ENCODE data around the gene OSMR.

DNA sequence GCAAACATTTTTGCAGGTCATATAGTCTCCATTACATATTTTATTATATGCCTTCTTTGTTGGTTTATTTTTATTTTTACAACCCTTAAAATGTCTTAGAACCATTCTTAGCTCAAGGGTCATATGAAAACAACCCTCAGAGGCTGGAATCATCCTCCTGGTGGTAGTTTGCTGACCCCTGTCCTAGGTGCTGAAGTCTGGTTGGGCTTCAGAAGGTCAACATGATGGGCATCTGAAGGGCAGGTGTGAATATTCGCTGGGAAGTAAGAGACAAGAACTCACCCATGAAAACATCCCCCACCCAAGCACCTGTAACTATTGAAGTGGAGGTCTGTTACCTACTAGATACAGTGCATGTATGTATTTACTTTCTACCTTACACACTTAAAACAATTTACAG, 75.4 kb downstream of the OSMR start:
- TF ChIP-seq, protein P1, sequence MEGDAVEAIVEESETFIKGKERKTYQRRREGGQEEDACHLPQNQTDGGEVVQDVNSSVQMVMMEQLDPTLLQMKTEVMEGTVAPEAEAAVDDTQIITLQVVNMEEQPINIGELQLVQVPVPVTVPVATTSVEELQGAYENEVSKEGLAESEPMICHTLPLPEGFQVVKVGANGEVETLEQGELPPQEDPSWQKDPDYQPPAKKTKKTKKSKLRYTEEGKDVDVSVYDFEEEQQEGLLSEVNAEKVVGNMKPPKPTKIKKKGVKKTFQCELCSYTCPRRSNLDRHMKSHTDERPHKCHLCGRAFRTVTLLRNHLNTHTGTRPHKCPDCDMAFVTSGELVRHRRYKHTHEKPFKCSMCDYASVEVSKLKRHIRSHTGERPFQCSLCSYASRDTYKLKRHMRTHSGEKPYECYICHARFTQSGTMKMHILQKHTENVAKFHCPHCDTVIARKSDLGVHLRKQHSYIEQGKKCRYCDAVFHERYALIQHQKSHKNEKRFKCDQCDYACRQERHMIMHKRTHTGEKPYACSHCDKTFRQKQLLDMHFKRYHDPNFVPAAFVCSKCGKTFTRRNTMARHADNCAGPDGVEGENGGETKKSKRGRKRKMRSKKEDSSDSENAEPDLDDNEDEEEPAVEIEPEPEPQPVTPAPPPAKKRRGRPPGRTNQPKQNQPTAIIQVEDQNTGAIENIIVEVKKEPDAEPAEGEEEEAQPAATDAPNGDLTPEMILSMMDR (conservative IDR thresholded peaks at IDR 0.05; ENCODE audit: low read length): no peak
- TF ChIP-seq EZH2phosphoT487 (IDR thresholded peaks at IDR 0.05; ENCODE audit: borderline replicate concordance, low read depth, low read length): no peak

Data from OCI-LY7 (cell line).